SK-N-SH (cell line): ENCODE results near the gene HECW1. TPM values are rescaled to one million over a fixed set of nuclear protein-coding genes. Genes with fewer than 3 reads are reported as not detected.

Experiments used
- CTCF ChIA-PET: fragments of 300-600, 350-600 bp; formaldehyde crosslinking; extraction: SDS; loops from one replicate; lab custom pipeline; 2021; lab: Yijun Ruan, JAX
- POLR2A ChIA-PET: fragments of 350-600 bp; sonication (Branson Sonifier 250); formaldehyde crosslinking; extraction: SDS; loops from one replicate; lab custom pipeline; 2020; ENCODE audit warnings: antibody characterized with exemption, inconsistent platforms; lab: Yijun Ruan, JAX
- DNase-seq: peaks from one replicate; pipeline ENCODE4 v3.0.0; 2012
- H2AFZ ChIP-seq: fragments of 200-600 bp; sonication (generic); 2 replicates; pipeline ENCODE4 v1.8.1; 2016; ENCODE audit warnings: antibody characterized with exemption, mild to moderate bottlenecking, low read depth
- H3F3A ChIP-seq: fragments of 200-600 bp; sonication (generic); replicated peaks from 2 replicates; pipeline ENCODE3; 2016; ENCODE audit warnings: antibody characterized with exemption, mild to moderate bottlenecking; ENCODE audit not compliant: insufficient read depth
- H3K27ac ChIP-seq, 2 experiments: fragments of 200-500 bp in 1 of 2; fragments of 200-600 bp in 1 of 2; sonication (Bioruptor generic) in 1 of 2; sonication (generic), shearing (Covaris generic) in 1 of 2; 2 replicates each; pipeline versions ENCODE4 v1.5.1 to v1.6.1; 2014 to 2016; ENCODE audit warnings: low read depth in 2 of 2, inconsistent platforms in 1 of 2, low read length in 1 of 2, mild to moderate bottlenecking in 1 of 2, mixed read lengths in 1 of 2
- H3K27me3 ChIP-seq: fragments of 200-600 bp; sonication (generic), shearing (Covaris generic); 2 replicates; pipeline ENCODE4 v1.6.1; 2016; ENCODE audit warnings: mixed run types; ENCODE audit not compliant: insufficient read depth
- H3K36me3 ChIP-seq, 2 experiments: fragments of 200-500 bp in 1 of 2; fragments of 200-600 bp in 1 of 2; sonication (Bioruptor generic) in 1 of 2; sonication (generic) in 1 of 2; replicated peaks in 1 of 2; 2 replicates each; pipeline versions ENCODE3 to v1.5.1; 2014 to 2016; ENCODE audit warnings: low read length in 1 of 2, mild to moderate bottlenecking in 1 of 2; ENCODE audit not compliant: insufficient read depth in 2 of 2, control insufficient read depth in 1 of 2
- H3K4me1 ChIP-seq, 2 experiments: fragments of 200-500 bp in 1 of 2; fragments of 200-600 bp in 1 of 2; sonication (Bioruptor generic) in 1 of 2; sonication (generic), shearing (Covaris generic) in 1 of 2; 2 replicates each; pipeline versions ENCODE4 v1.5.1 to v1.6.1; 2014 to 2016; ENCODE audit warnings: low read depth in 1 of 2, low read length in 1 of 2, mixed run types in 1 of 2; ENCODE audit not compliant: insufficient read depth in 2 of 2, control insufficient read depth in 1 of 2
- H3K4me2 ChIP-seq: fragments of 200-600 bp; sonication (generic), shearing (Covaris generic); 2 replicates; pipeline ENCODE4 v1.6.1; 2017; ENCODE audit warnings: mixed run types
- H3K4me3 ChIP-seq, 2 experiments: fragments of 200-500 bp in 1 of 2; fragments of 200-600 bp in 1 of 2; sonication (Bioruptor generic) in 1 of 2; sonication (generic), shearing (Covaris generic) in 1 of 2; 2 replicates each; pipeline versions ENCODE4 v1.5.1 to v1.8.1; 2014 to 2016; ENCODE audit warnings: low read depth in 2 of 2, inconsistent platforms in 1 of 2, low read length in 1 of 2, mild to moderate bottlenecking in 1 of 2, mixed read lengths in 1 of 2, moderate library complexity in 1 of 2
- H3K79me2 ChIP-seq: fragments of 200-600 bp; sonication (generic); 2 replicates; pipeline ENCODE4 v1.8.1; 2017; ENCODE audit warnings: mild to moderate bottlenecking; ENCODE audit not compliant: insufficient read depth
- H3K9ac ChIP-seq: fragments of 200-600 bp; sonication (generic); 2 replicates; pipeline ENCODE4 v1.6.1; 2017; ENCODE audit warnings: mixed run types
- H3K9me2 ChIP-seq: fragments of 200-600 bp; sonication (generic); 2 replicates; pipeline ENCODE4 v1.6.1; 2017; ENCODE audit warnings: mixed run types
- H3K9me3 ChIP-seq: fragments of 200-600 bp; sonication (generic); 2 replicates; pipeline ENCODE4 v1.6.1; 2017; ENCODE audit warnings: mixed run types, mild to moderate bottlenecking, moderate library complexity
- H4K20me1 ChIP-seq: fragments of 200-600 bp; sonication (generic); 2 replicates; pipeline ENCODE4 v1.6.1; 2017; ENCODE audit warnings: mild to moderate bottlenecking, mixed run types; ENCODE audit not compliant: insufficient read depth
- CHD2 ChIP-seq: fragments of 150-350 bp; IDR thresholded peaks from 2 replicates; pipeline ENCODE4 v1.6.1; 2018; ENCODE audit warnings: low read length; ENCODE audit not compliant: partially characterized antibody
- EZH2phosphoT487 ChIP-seq: fragments of 200-600 bp; sonication (generic); IDR thresholded peaks from 2 replicates; pipeline ENCODE4 v1.6.1; 2017; ENCODE audit warnings: low read depth, mixed run types, mild to moderate bottlenecking, antibody characterized with exemption, moderate library complexity, borderline replicate concordance
- FOSL2 ChIP-seq: IDR thresholded peaks from 2 replicates; pipeline ENCODE4 v1.4.0; 2012; ENCODE audit warnings: low read depth, mild to moderate bottlenecking, moderate library complexity, borderline replicate concordance
- FOXJ3 ChIP-seq: sonication (generic); formaldehyde crosslinking; IDR thresholded peaks from 2 replicates; pipeline ENCODE4 v1.5.1; 2020; ENCODE audit warnings: mild to moderate bottlenecking, missing genetic modification reagents
- GABPA ChIP-seq: IDR thresholded peaks from 2 replicates; pipeline ENCODE4 v1.4.0; 2012; ENCODE audit warnings: low read depth, mild to moderate bottlenecking
- GATA2 ChIP-seq: sonication (generic); formaldehyde crosslinking; IDR thresholded peaks from 2 replicates; pipeline ENCODE4 v1.5.0; 2020; ENCODE audit warnings: mild to moderate bottlenecking, missing genetic modification reagents
- NFIC ChIP-seq: IDR thresholded peaks from 2 replicates; pipeline ENCODE4 v1.4.0; 2012; ENCODE audit warnings: borderline replicate concordance
- RAD21 ChIP-seq: IDR thresholded peaks from 2 replicates; pipeline ENCODE4 v1.6.1; 2012; ENCODE audit warnings: mild to moderate bottlenecking, low read length
- REST ChIP-seq: IDR thresholded peaks from 2 replicates; pipeline ENCODE4 v1.6.1; 2012; ENCODE audit warnings: mild to moderate bottlenecking, low read depth, low read length, moderate library complexity
- RXRA ChIP-seq: IDR thresholded peaks from 2 replicates; pipeline ENCODE4 v1.4.0; 2012; ENCODE audit warnings: low read depth, mild to moderate bottlenecking, borderline replicate concordance
- SIN3A ChIP-seq: IDR thresholded peaks from 2 replicates; pipeline ENCODE4 v1.6.1; 2012; ENCODE audit warnings: low read depth, mild to moderate bottlenecking, low read length, moderate library complexity, borderline replicate concordance
- SMC3 ChIP-seq: IDR thresholded peaks from 2 replicates; pipeline ENCODE4 v1.6.1; 2012; ENCODE audit warnings: low read depth, low read length, improper control_type of control experiment
- TAF1 ChIP-seq: IDR thresholded peaks from 2 replicates; pipeline ENCODE4 v1.6.1; 2012; ENCODE audit warnings: low read depth, mild to moderate bottlenecking, low read length, moderate library complexity, borderline replicate concordance
- TEAD4 ChIP-seq: IDR thresholded peaks from 2 replicates; pipeline ENCODE4 v1.4.0; 2012; ENCODE audit warnings: mild to moderate bottlenecking, borderline replicate concordance; ENCODE audit not compliant: insufficient read depth
- YY1 ChIP-seq: IDR thresholded peaks from 2 replicates; pipeline ENCODE4 v1.4.0; 2012; ENCODE audit warnings: low read depth, mild to moderate bottlenecking
- WGBS: methylation state at CpG from one replicate; pipeline ENCODE4 v1.1.6; 2017; ENCODE audit warnings: low lambda C conversion rate; 5-methylcytosine and 5-hydroxymethylcytosine counted together
- polyA plus RNA-seq, 3 experiments: library from polyadenylated mRNA; depleted of rRNA; stranded (reverse); fragments of >200 nt; gene quantifications; 2 replicates each; pipeline ENCODE4 v1.2.3, GENCODE V29; 2012
- TF ChIP-seq, protein P1 (sequence below): IDR thresholded peaks from 2 replicates; pipeline ENCODE4 v1.4.0; 2012; ENCODE audit warnings: low read depth

HECW1 gene
- polyA plus RNA-seq, 1 of the 3 experiments (the other 2 are of a cell fraction), result not detected

GRCh38 chr7:43105521-43106120, 6.8 kb upstream of the HECW1 start:
- Histone ChIP-seq H3F3A (no peaks in the 10 kb centered on the region), H3K36me3 (no peaks in the 10 kb centered on the region), H4K20me1 (no peaks in the 10 kb centered on the region), H3K9me2 (no peaks in the 10 kb centered on the region), H3K4me2 (no peak overlapping the region), H3K79me2 (no peaks in the 10 kb centered on the region), H3K9ac (no peak overlapping the region), H2AFZ (no peak overlapping the region), H3K9me3 (no peaks in the 10 kb centered on the region), H3K4me3 (no peak overlapping the region), H3K27me3 (0 out of 2 replicates have a peak, but pooled peaks cover 4% of the 10 kb centered on the region), H3K4me1 (no peaks in the 10 kb centered on the region), H3K27ac (no peak overlapping the region)
- ChIA-PET POLR2A (no interaction called here), CTCF (interaction anchor here (1.0 kb wide), 1 partner anchor 11 kb away, joined by 3 read pairs; no protein-coding TSS in a partner anchor)
- TF ChIP-seq FOXJ3 (no peak), YY1 (no peak), CHD2 (no peak), GATA2 (no peak), SIN3A (no peak), RAD21 (no peak), TAF1 (no peak), SMC3 (no peak), TEAD4 (no peak), RXRA (no peak), GABPA (no peak), REST (no peak), FOSL2 (no peak), EZH2phosphoT487 (no peak), NFIC (no peak)
- TF ChIP-seq, protein P1, sequence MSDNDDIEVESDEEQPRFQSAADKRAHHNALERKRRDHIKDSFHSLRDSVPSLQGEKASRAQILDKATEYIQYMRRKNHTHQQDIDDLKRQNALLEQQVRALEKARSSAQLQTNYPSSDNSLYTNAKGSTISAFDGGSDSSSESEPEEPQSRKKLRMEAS, result no peak
- DNase-seq, result no peak
- WGBS, result 10% methylated on average over 3 of the region's 3 CpGs
